ENCODE results near the gene PARP15. TPM values are rescaled to one million over a fixed set of nuclear protein-coding genes. Genes with fewer than 3 reads are reported as not detected.
A peak's percentile ranks its signal among the peaks of the same experiment; 100 is the strongest.

Gene PARP15
- total RNA-seq, 3 donors from 2014 or later = 1.2 to 2.0 (median 1.4) TPM

GRCh38 chr3:122572940-122573412, 4.5 kb upstream of the PARP15 start:
- intact Hi-C loops (cut with DNase I, micrococcal nuclease) = no loop called here

GRCh38 chr3:122576174-122576940, 1.1 kb upstream of the PARP15 start:
- H3K9me3 ChIP-seq = no peaks in the 10 kb centered on the region
- DNase-seq (no peak), ATAC-seq (peak; percentile 72)
- intact Hi-C loops (cut with DNase I, micrococcal nuclease) = no loop called here
- no peak for TF ChIP-seq CTCF (IDR thresholded peaks at IDR 0.05)
- H3K36me3 ChIP-seq (ENCODE audit: low read depth) = peaks cover 3% of the 10 kb centered on the region
- no peaks in the 10 kb centered on the region for H3K4me1 ChIP-seq (ENCODE audit: low read depth)
- no peak overlapping the region for H3K4me3 ChIP-seq

More at GRCh38 chr3:122572940-122573412, 4.5 kb upstream of the PARP15 start:
- ATAC-seq = peak; percentile 72
- Histone ChIP-seq H3K4me1 (ENCODE audit: low read depth) (no peaks in the 10 kb centered on the region), H3K36me3 (ENCODE audit: low read depth) (peaks cover 4% of the 10 kb centered on the region), H3K4me3 (no peak overlapping the region), H3K9me3 (no peaks in the 10 kb centered on the region)
- TF ChIP-seq CTCF (IDR thresholded peaks at IDR 0.05) = no peak
- DNase-seq = peak in 1 of 3 donors; percentile 9

GRCh38 chr3:122578069-122578740, 755 bp downstream of the PARP15 start:
- DNase-seq (no peak), ATAC-seq (no peak)
- intact Hi-C loops (cut with DNase I, micrococcal nuclease) = no loop called here
- no peak overlapping the region for H3K4me3 ChIP-seq
- TF ChIP-seq CTCF (IDR thresholded peaks at IDR 0.05) = no peak
- no peaks in the 10 kb centered on the region for H3K36me3 ChIP-seq (ENCODE audit: low read depth)
- H3K4me1 ChIP-seq (ENCODE audit: low read depth) = no peaks in the 10 kb centered on the region
- H3K9me3 ChIP-seq = peaks cover 12% of the 10 kb centered on the region

- DNase-seq (no peak), ATAC-seq (no peak)
- H3K4me1 ChIP-seq (ENCODE audit: low read depth) = no peaks in the 10 kb centered on the region
- TF ChIP-seq CTCF (IDR thresholded peaks at IDR 0.05) = no peak
- peaks cover 15% of the 10 kb centered on the region for H3K9me3 ChIP-seq
- H3K36me3 ChIP-seq (ENCODE audit: low read depth) = no peaks in the 10 kb centered on the region
- H3K4me3 ChIP-seq = no peak overlapping the region
- intact Hi-C loops (cut with DNase I, micrococcal nuclease) = no loop called here
Measured at GRCh38 chr3:122580470-122580869, 3.0 kb downstream of the PARP15 start.

- ATAC-seq (no peak), DNase-seq (no peak)
- Histone ChIP-seq H3K4me3 (no peak overlapping the region), H3K9me3 (peaks cover 15% of the 10 kb centered on the region), H3K4me1 (ENCODE audit: low read depth) (no peaks in the 10 kb centered on the region), H3K36me3 (ENCODE audit: low read depth) (no peaks in the 10 kb centered on the region)
- no peak for TF ChIP-seq CTCF (IDR thresholded peaks at IDR 0.05)
- intact Hi-C loops (cut with DNase I, micrococcal nuclease) = no loop called here
Measured at GRCh38 chr3:122581622-122582021, 4.2 kb downstream of the PARP15 start.

All from mucosa of descending colon (tissue), 3 donors.